ENCODE results near the gene ABCF3. TPM values are rescaled to one million over a fixed set of nuclear protein-coding genes. Genes with fewer than 3 reads are reported as not detected.

The ABCF3 gene
- total and polyA plus RNA-seq, 2 experiments from 2014 or later = 47.8 to 59.1 TPM

DNA sequence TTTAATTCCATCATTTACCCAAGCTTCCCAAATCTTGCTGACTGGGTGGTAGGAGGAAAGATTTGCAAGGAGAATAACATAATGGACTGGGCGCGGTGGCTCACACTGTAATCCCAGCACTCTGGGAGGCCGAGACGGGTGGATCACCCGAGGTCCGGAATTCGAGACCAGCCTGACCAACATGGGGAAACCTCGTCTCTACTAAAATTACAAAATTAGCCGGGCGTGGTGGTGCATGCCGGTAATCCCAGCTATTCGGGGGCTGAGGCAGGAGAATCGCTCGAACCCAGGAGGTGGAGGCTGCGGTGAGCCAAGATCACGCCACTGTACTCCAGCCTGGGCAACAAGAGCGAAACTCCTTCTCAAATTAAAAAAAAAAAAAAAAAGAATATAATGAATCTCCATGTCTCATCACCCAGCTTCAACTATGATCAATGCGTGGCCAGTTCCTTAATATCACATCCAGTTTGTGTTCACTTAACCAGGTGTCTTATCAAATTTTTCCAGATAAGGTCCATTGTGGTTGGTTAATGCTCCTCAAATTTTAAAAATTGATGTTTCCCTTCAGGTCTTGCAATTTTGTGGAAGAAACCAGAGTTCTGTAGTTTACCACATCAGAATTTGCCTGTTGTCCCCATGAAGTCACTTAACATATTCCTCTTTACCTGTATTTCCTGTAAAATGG is 1.3 kb upstream of the ABCF3 start:
- Histone ChIP-seq H3F3A (ENCODE audit: insufficient read depth) (peaks cover 65% of the 10 kb centered on the region), H3K4me2 (ENCODE audit: unreplicated experiment) (no peak overlapping the region), H3K9me2 (ENCODE audit: insufficient read depth) (no peaks in the 10 kb centered on the region), H3K36me3 (ENCODE audit: low read depth) (peaks cover 53% of the 10 kb centered on the region), H4K20me1 (ENCODE audit: insufficient read depth) (no peaks in the 10 kb centered on the region), H2AFZ (no peak overlapping the region), H3K9ac (peak overlapping the region; percentile 90), H3K9me3 (ENCODE audit: low read depth) (no peaks in the 10 kb centered on the region), H3K4me1 (ENCODE audit: insufficient read depth) (peaks cover 11% of the 10 kb centered on the region), H3K79me2 (ENCODE audit: insufficient read depth) (peaks cover 72% of the 10 kb centered on the region), H3K4me3 (0 out of 2 replicates have a peak overlapping the region, but pooled peaks have one; percentile 55), H3K27me3 (replicated peaks; ENCODE audit: insufficient read depth) (no peaks in the 10 kb centered on the region), H3K27ac (peak overlapping the region; percentile 81)
- TF ChIP-seq EZH2phosphoT487 (IDR thresholded peaks at IDR 0.05; ENCODE audit: insufficient read depth, low read depth) (no peak), EZH2 (IDR thresholded peaks at IDR 0.05; ENCODE audit: insufficient read depth, poor library complexity, severe bottlenecking) (no peak)
- DNase-seq = no peak
- in situ Hi-C loops (cut with MboI) = no loop called here
- 96 to 97% methylated on average over 18 of the region's 18 CpGs for WGBS, 2 experiments (ENCODE audit: low coverage in 1 of 2, low lambda C conversion rate in 2 of 2, missing lambda C conversion rate in 2 of 2)

DNA sequence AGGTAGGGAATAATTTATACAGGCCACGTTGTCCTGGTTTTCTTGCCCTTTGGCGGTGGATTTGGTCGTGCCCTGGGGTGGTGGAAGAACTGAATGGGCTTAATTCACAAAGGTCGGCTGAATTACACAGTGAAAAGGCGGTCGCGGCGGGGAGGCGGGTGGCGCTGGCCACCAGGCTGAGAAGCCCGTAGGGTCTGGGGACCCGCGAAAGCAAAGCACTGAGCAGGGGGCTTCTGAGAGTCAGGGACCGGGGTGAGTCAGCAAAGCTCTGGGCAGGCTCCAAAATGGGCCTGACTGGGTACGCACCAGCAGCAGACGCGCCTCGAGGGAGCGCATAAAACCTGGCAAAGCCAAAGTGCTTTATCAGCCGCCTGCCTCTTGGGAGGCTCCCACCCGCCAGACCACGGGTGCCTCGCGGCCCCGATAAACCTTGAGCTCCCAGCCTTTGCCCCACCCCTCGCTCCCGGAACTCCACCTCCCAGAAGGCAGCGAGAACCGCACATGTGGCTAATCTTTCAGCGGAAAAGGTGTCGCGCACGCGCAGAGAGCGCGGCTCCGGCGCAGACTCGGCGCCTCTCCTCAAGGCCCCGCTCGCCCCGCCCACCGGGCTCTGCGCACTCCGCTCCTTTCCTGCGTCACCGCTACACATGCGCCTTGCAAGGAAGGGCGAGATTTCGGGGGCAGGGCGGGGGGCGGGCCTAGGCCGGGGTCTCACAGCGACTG is 377 bp upstream of the ABCF3 start:
- no peaks in the 10 kb centered on the region for H3K9me3 ChIP-seq (ENCODE audit: low read depth)
- peaks cover 6% of the 10 kb centered on the region; the same call in 1 of the 2 replicates for H3K4me1 ChIP-seq (ENCODE audit: insufficient read depth)
- H3K27me3 ChIP-seq (replicated peaks; ENCODE audit: insufficient read depth) = no peaks in the 10 kb centered on the region
- H3K79me2 ChIP-seq (ENCODE audit: insufficient read depth) = peaks cover 72% of the 10 kb centered on the region
- peak overlapping the region; percentile 81 for H3K27ac ChIP-seq
- peak overlapping the region; percentile 80 for H3K4me3 ChIP-seq
- peak overlapping the region; percentile 90 for H3K9ac ChIP-seq
- in situ Hi-C loops (cut with MboI) = no loop called here
- H3K36me3 ChIP-seq (ENCODE audit: low read depth) = peaks cover 51% of the 10 kb centered on the region
- 2 to 3% methylated on average over 53 of the region's 55 CpGs for WGBS, 2 experiments (ENCODE audit: low coverage in 1 of 2, low lambda C conversion rate in 2 of 2, missing lambda C conversion rate in 2 of 2)
- H2AFZ ChIP-seq = peak overlapping the region; percentile 55
- no peaks in the 10 kb centered on the region for H4K20me1 ChIP-seq (ENCODE audit: insufficient read depth)
- no peaks in the 10 kb centered on the region for H3K9me2 ChIP-seq (ENCODE audit: insufficient read depth)
- peak; percentile 100 for DNase-seq
- TF ChIP-seq EZH2 (IDR thresholded peaks at IDR 0.05; ENCODE audit: insufficient read depth, poor library complexity, severe bottlenecking) (no peak), EZH2phosphoT487 (IDR thresholded peaks at IDR 0.05; ENCODE audit: insufficient read depth, low read depth) (no peak)
- peaks cover 55% of the 10 kb centered on the region for H3F3A ChIP-seq (ENCODE audit: insufficient read depth)
- H3K4me2 ChIP-seq (ENCODE audit: unreplicated experiment) = peak overlapping the region; percentile 39

DNA sequence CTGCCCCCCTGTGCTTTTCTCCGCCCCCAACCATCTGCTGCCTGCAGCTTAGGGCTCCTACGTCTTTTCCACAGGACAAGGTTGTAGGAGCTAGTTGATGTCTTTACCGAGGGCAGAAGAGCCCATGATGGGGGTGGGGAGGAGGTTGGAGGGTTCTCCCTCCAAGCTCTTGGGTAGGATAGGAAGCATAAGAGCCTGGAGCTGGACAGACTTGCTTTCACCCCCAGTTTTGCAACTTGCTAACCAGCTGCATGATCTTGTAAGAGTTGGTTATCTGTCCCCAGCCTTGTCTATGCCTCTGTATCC is 856 bp downstream of the ABCF3 start:
- H2AFZ ChIP-seq = no peak overlapping the region
- H3F3A ChIP-seq (ENCODE audit: insufficient read depth) = peaks cover 43% of the 10 kb centered on the region
- peak overlapping the region; percentile 80 for H3K4me3 ChIP-seq
- peak overlapping the region; percentile 90 for H3K9ac ChIP-seq
- no peaks in the 10 kb centered on the region for H4K20me1 ChIP-seq (ENCODE audit: insufficient read depth)
- no peaks in the 10 kb centered on the region for H3K27me3 ChIP-seq (replicated peaks; ENCODE audit: insufficient read depth)
- no peaks in the 10 kb centered on the region for H3K9me2 ChIP-seq (ENCODE audit: insufficient read depth)
- H3K36me3 ChIP-seq (ENCODE audit: low read depth) = peaks cover 50% of the 10 kb centered on the region
- peak; percentile 32 for DNase-seq
- WGBS, 2 experiments (ENCODE audit: low coverage in 1 of 2, low lambda C conversion rate in 2 of 2, missing lambda C conversion rate in 2 of 2) = 0 to 2% methylated on average over 3 of the region's 3 CpGs
- H3K79me2 ChIP-seq (ENCODE audit: insufficient read depth) = peaks cover 69% of the 10 kb centered on the region
- H3K4me1 ChIP-seq (ENCODE audit: insufficient read depth) = peaks cover 6% of the 10 kb centered on the region; the same call in 1 of the 2 replicates
- TF ChIP-seq EZH2phosphoT487 (IDR thresholded peaks at IDR 0.05; ENCODE audit: insufficient read depth, low read depth) (no peak), EZH2 (IDR thresholded peaks at IDR 0.05; ENCODE audit: insufficient read depth, poor library complexity, severe bottlenecking) (no peak)
- no peaks in the 10 kb centered on the region for H3K9me3 ChIP-seq (ENCODE audit: low read depth)
- H3K27ac ChIP-seq = peak overlapping the region; percentile 81
- in situ Hi-C loops (cut with MboI) = no loop called here
- peak overlapping the region; percentile 80 for H3K4me2 ChIP-seq (ENCODE audit: unreplicated experiment)

DNA sequence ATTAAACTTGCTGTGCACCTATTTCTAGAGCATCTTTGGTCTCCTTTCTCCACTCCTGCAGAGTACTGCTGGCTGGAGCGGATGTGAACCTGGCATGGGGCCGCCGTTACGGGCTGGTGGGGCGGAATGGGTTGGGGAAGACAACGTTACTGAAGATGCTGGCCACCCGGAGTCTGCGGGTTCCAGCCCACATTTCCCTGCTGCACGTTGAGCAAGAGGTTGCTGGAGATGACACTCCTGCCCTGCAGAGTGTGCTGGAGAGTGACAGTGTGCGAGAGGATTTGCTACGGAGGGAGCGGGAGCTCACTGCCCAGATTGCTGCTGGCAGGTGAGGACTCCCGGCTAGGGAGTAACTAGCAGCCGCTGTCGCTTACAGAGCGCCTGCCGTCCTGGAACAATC is 2.1 kb downstream of the ABCF3 start:
- H3K4me3 ChIP-seq = no peak overlapping the region
- peaks cover 6% of the 10 kb centered on the region; the same call in 1 of the 2 replicates for H3K4me1 ChIP-seq (ENCODE audit: insufficient read depth)
- no peak overlapping the region for H3K4me2 ChIP-seq (ENCODE audit: unreplicated experiment)
- H3K9ac ChIP-seq = 0 out of 2 replicates have a peak overlapping the region, but pooled peaks have one; percentile 90
- H3K79me2 ChIP-seq (ENCODE audit: insufficient read depth) = peaks cover 67% of the 10 kb centered on the region
- no peak for DNase-seq
- no peaks in the 10 kb centered on the region for H3K9me2 ChIP-seq (ENCODE audit: insufficient read depth)
- peaks cover 44% of the 10 kb centered on the region for H3K36me3 ChIP-seq (ENCODE audit: low read depth)
- H4K20me1 ChIP-seq (ENCODE audit: insufficient read depth) = no peaks in the 10 kb centered on the region
- TF ChIP-seq EZH2 (IDR thresholded peaks at IDR 0.05; ENCODE audit: insufficient read depth, poor library complexity, severe bottlenecking) = no peak
- no peak for TF ChIP-seq EZH2phosphoT487 (IDR thresholded peaks at IDR 0.05; ENCODE audit: insufficient read depth, low read depth)
- in situ Hi-C loops (cut with MboI) = no loop called here
- peaks cover 31% of the 10 kb centered on the region for H3F3A ChIP-seq (ENCODE audit: insufficient read depth)
- H3K27ac ChIP-seq = no peak overlapping the region
- 88 to 90% methylated on average over 17 of the region's 17 CpGs for WGBS, 2 experiments (ENCODE audit: low coverage in 1 of 2, low lambda C conversion rate in 2 of 2, missing lambda C conversion rate in 2 of 2)
- no peaks in the 10 kb centered on the region for H3K27me3 ChIP-seq (replicated peaks; ENCODE audit: insufficient read depth)
- H3K9me3 ChIP-seq (ENCODE audit: low read depth) = no peaks in the 10 kb centered on the region
- H2AFZ ChIP-seq = no peak overlapping the region
